HCT116 (cell line): ENCODE results near the gene GZF1.

Experiments used
- CTCF ChIP-seq, 3 experiments: fragments of 200-600 bp in 1 of 3; sonication (generic) in 1 of 3; IDR thresholded peaks in 2 of 3; conservative IDR thresholded peaks in 1 of 3; 2 replicates each; pipeline ENCODE4 v1.5.1; 2012 to 2017; ENCODE audit warnings: low read depth in 2 of 3, low read length in 2 of 3, antibody characterized with exemption in 1 of 3, borderline replicate concordance in 1 of 3, control low read depth in 1 of 3, mild to moderate bottlenecking in 1 of 3, mixed read lengths in 1 of 3, mixed run types in 1 of 3, moderate library complexity in 1 of 3; ENCODE audit not compliant: insufficient read depth in 1 of 3
- EGR1 ChIP-seq: IDR thresholded peaks from 2 replicates; pipeline ENCODE4 v1.6.1; 2012; ENCODE audit warnings: low read depth
- REST ChIP-seq: IDR thresholded peaks from 2 replicates; pipeline ENCODE4 v1.6.1; 2012; ENCODE audit warnings: low read depth

DNA sequence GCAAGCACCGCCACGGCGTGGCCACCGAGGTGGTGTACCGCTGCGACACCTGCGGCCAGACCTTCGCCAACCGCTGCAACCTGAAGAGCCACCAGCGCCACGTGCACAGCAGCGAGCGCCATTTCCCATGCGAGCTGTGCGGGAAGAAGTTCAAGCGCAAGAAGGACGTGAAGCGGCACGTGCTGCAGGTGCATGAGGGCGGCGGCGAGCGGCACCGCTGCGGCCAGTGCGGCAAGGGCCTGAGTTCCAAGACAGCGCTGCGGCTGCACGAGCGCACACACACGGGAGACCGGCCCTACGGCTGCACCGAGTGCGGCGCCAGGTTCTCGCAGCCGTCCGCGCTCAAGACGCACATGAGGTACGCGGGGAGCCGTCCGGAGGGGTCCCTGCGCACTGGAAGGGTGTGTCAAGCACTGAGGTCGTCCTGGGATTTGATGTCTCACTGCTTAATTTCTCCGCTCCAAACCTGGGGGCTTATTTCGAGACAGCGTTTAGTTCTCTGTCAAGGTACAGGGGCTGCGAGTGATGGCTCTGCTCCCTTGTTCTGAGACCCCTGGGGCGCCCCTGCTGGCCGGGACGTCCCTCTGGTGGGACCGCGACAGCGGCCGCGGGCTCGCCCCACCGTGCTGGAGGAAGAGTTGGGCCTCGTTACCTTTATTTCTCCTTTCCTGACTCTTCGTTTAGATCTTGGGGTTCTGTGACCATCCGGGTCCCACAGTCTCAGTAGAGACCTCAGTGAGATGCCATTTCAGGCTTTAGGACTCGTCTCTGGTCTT, 3.6 kb downstream of the GZF1 start:
- TF ChIP-seq EGR1 (no peak), REST (no peak), CTCF (IDR thresholded peaks at IDR 0.05 in 2 of 3, conservative IDR thresholded peaks at IDR 0.05 in 1 of 3; ENCODE audit: borderline replicate concordance in 1 of 3, insufficient read depth in 1 of 3, low read depth in 2 of 3, low read length in 2 of 3) (no peak)
